ENCODE results near the gene ZNF652.
"Not testable (repeated sequence)": the region's sequence is repeated elsewhere in the genome, so short reads cannot be mapped to it uniquely, and the experiment has no call there.

The ZNF652 gene

GRCh38 chr17:49373115-49373514 is 11.1 kb upstream of the ZNF652 start:
- no peaks in the 10 kb centered on the region for H3K36me3 Mint-ChIP-seq (ENCODE audit: low read depth)
- no peaks in the 10 kb centered on the region for H3K4me1 Mint-ChIP-seq (ENCODE audit: low read depth)

GRCh38 chr17:49372425-49372824 is 10.4 kb upstream of the ZNF652 start:
- no peaks in the 10 kb centered on the region for H3K36me3 Mint-ChIP-seq (ENCODE audit: low read depth)
- H3K4me3 Mint-ChIP-seq = no peak overlapping the region
- H3K27ac Mint-ChIP-seq = no peak overlapping the region
- H3K4me1 Mint-ChIP-seq (ENCODE audit: low read depth) = peaks cover 1% of the 10 kb centered on the region
- H3K27me3 Mint-ChIP-seq (ENCODE audit: low read depth) = no peaks in the 10 kb centered on the region
- no peaks in the 10 kb centered on the region for H3K9me3 Mint-ChIP-seq

More at GRCh38 chr17:49373115-49373514, 11.1 kb upstream of the ZNF652 start:
- Mint-ChIP-seq H3K4me3 (no peak overlapping the region), H3K27me3 (ENCODE audit: low read depth) (no peaks in the 10 kb centered on the region), H3K27ac (no peak overlapping the region), H3K9me3 (no peaks in the 10 kb centered on the region)

DNA sequence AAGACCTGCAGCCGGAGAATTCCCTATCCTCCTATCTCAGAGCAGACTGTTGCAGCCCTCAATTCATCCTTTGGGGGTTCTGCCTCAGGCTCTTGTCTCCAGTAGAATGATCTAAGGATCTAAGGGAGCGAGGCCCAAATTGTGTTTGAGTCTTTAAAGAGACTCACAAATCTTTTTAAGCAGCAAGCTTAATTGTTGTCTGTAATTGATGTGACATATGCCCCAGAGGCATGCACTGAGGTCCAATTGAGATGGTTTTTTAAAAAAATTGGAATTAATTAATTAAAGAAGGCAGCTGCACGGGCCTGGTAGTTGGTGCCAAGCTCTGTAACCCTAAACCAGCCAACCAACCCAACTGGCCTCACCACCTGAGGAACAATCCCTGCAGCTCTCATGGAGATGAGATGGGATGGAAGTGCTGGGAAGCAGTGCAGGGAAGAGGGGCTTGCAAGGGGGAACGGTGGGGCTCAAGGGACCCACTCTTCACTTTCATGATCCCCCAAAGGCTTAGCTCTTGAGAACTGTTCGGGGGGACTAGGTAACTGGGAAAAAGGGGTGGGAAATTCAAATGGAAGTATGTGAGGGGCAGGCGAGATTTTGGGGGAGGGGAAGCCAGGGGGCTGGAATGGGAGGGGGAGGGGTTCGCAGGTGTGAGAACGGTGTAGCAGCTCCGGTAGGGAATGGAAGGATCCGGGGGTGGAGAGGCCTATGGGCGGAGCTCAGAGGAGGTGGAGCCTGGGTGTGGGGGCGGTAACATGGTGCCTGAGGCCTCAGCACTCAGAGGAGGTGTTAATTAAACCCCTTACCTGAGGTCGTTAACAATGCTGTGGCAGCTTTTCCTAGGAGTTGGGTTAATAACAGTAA is 9.2 kb upstream of the ZNF652 start:
- Mint-ChIP-seq H3K9me3 (no peaks in the 10 kb centered on the region), H3K4me3 (no peak overlapping the region), H3K36me3 (ENCODE audit: low read depth) (no peaks in the 10 kb centered on the region), H3K4me1 (ENCODE audit: low read depth) (peaks cover 3% of the 10 kb centered on the region), H3K27me3 (ENCODE audit: low read depth) (no peaks in the 10 kb centered on the region), H3K27ac (no peak overlapping the region)

- Mint-ChIP-seq H3K4me3 (no peak overlapping the region), H3K27ac (no peak overlapping the region), H3K36me3 (ENCODE audit: low read depth) (peaks cover 4% of the 10 kb centered on the region), H3K9me3 (no peaks in the 10 kb centered on the region), H3K4me1 (ENCODE audit: low read depth) (peaks cover 11% of the 10 kb centered on the region), H3K27me3 (ENCODE audit: low read depth) (no peaks in the 10 kb centered on the region)
These were observed 7.7 kb upstream of the ZNF652 start for GRCh38 chr17:49369760-49370159.

- H3K27me3 Mint-ChIP-seq (ENCODE audit: low read depth) = no peaks in the 10 kb centered on the region
- H3K4me3 Mint-ChIP-seq = no peak overlapping the region
- no peak overlapping the region for H3K27ac Mint-ChIP-seq
- H3K36me3 Mint-ChIP-seq (ENCODE audit: low read depth) = peaks cover 4% of the 10 kb centered on the region
- H3K9me3 Mint-ChIP-seq = no peaks in the 10 kb centered on the region
- peaks cover 13% of the 10 kb centered on the region for H3K4me1 Mint-ChIP-seq (ENCODE audit: low read depth)
These were observed 7.0 kb upstream of the ZNF652 start for GRCh38 chr17:49369089-49369488.

GRCh38 chr17:49365667-49366066 is 3.6 kb upstream of the ZNF652 start:
- Mint-ChIP-seq H3K36me3 (ENCODE audit: low read depth) (peaks cover 4% of the 10 kb centered on the region), H3K4me3 (peak overlapping the region; percentile 63), H3K27ac (peak overlapping the region; percentile 72)

DNA sequence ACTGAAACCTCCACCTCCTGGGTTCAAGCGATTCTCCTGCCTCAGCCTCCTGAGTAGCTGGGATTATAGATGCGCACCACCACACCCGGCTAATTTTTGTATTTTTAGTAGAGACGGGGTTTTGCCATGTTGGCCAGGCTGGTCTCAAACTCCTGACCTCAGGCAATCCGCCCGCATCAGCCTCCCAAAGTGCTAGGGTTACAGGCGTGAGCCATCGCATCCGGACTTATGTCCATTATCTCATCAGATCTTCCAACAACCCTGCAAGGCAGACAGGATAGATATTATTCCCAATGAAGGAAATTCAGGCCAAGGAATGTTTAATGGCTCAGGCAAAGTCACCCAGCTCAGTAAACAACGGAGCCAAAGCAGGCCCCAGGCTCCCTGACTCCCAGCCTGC is 3.1 kb upstream of the ZNF652 start:
- H3K27ac Mint-ChIP-seq; H3K36me3 Mint-ChIP-seq (ENCODE audit: low read depth); H3K4me3 Mint-ChIP-seq; H3K27me3 Mint-ChIP-seq (ENCODE audit: low read depth); H3K9me3 Mint-ChIP-seq: not testable (repeated sequence)
- peaks cover 28% of the 10 kb centered on the region for H3K4me1 Mint-ChIP-seq (ENCODE audit: low read depth)

More at GRCh38 chr17:49365667-49366066, 3.6 kb upstream of the ZNF652 start:
- Mint-ChIP-seq H3K4me1 (ENCODE audit: low read depth) (peaks cover 22% of the 10 kb centered on the region), H3K27me3 (ENCODE audit: low read depth) (no peaks in the 10 kb centered on the region), H3K9me3 (no peaks in the 10 kb centered on the region)

- Mint-ChIP-seq H3K4me3 (no peak overlapping the region), H3K4me1 (ENCODE audit: low read depth) (peaks cover 38% of the 10 kb centered on the region), H3K27me3 (ENCODE audit: low read depth) (no peaks in the 10 kb centered on the region), H3K9me3 (no peaks in the 10 kb centered on the region), H3K36me3 (ENCODE audit: low read depth) (peaks cover 4% of the 10 kb centered on the region), H3K27ac (no peak overlapping the region)
These were observed 2.1 kb upstream of the ZNF652 start for GRCh38 chr17:49364119-49364518.

DNA sequence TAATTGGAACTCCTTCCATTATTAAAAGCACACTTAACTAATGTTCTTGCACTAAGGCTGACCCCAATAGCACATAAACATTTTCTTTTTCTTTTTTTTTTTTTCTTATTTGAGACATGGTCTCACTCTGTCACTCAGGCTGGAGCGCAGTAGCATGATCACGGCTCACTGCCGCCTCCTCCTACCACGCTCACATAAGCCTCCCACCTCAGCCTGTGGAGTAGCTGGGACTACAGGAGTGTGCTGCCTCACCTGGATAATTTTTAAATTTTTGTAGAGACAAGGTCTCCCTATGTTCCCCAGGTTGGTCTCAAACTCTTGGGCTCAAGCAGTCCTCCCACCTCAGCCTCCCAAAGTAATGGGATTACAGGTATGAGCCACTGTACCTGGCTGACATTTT is 1.2 kb upstream of the ZNF652 start:
- peaks cover 4% of the 10 kb centered on the region for H3K36me3 Mint-ChIP-seq (ENCODE audit: low read depth)
- peak overlapping the region; percentile 9 for H3K27ac Mint-ChIP-seq
- H3K4me3 Mint-ChIP-seq = no peak overlapping the region
- no peaks in the 10 kb centered on the region for H3K9me3 Mint-ChIP-seq
- no peaks in the 10 kb centered on the region for H3K27me3 Mint-ChIP-seq (ENCODE audit: low read depth)
- peaks cover 46% of the 10 kb centered on the region for H3K4me1 Mint-ChIP-seq (ENCODE audit: low read depth)

DNA sequence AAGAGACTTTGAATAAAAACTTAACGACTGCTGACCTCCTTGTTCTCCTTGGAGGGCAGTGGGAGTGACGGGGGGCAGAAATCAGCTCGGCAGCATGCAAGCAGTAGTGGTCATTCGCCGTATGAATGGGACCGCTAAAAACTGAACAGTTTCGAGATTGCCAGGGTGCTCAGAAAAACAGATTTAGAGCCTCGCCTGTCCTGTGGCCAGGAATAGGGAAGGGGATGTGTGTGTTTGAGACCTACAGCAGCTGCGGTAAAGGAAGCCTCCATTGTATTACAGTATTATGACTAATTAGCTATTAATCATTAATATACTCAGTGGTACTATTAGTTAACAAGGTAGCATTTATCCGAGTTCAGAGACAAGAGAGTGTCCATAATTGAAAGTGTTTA is 670 bp upstream of the ZNF652 start:
- Mint-ChIP-seq H3K9me3 (no peaks in the 10 kb centered on the region), H3K4me3 (peak overlapping the region; percentile 81), H3K36me3 (ENCODE audit: low read depth) (peaks cover 4% of the 10 kb centered on the region), H3K27me3 (ENCODE audit: low read depth) (no peaks in the 10 kb centered on the region), H3K4me1 (ENCODE audit: low read depth) (peaks cover 50% of the 10 kb centered on the region), H3K27ac (peak overlapping the region; percentile 73)

- Mint-ChIP-seq H3K27me3 (ENCODE audit: low read depth) (no peaks in the 10 kb centered on the region), H3K27ac (peak overlapping the region; percentile 96), H3K4me1 (ENCODE audit: low read depth) (peaks cover 51% of the 10 kb centered on the region), H3K36me3 (ENCODE audit: low read depth) (peaks cover 5% of the 10 kb centered on the region), H3K9me3 (no peaks in the 10 kb centered on the region), H3K4me3 (peak overlapping the region; percentile 90)
These were observed 735 bp downstream of the ZNF652 start for GRCh38 chr17:49361129-49361901.

DNA sequence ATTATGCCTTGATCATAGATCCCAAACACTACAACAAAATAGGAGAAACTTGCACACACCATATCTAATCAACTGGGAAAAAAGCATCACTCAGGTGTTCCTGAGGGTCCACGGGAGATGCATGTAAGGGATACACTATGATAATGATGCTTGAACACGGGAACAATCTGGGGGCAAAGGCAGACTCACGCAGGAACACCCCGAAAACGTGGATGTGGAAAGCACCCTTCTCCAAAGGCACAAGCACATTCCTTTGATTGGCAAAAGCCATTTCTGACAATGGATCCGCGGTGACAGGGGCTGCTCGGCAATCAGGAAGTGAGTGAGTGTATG is 1.3 kb downstream of the ZNF652 start:
- H3K4me3 Mint-ChIP-seq = peak overlapping the region; percentile 90
- H3K4me1 Mint-ChIP-seq (ENCODE audit: low read depth) = peaks cover 50% of the 10 kb centered on the region
- peak overlapping the region; percentile 96 for H3K27ac Mint-ChIP-seq

DNA sequence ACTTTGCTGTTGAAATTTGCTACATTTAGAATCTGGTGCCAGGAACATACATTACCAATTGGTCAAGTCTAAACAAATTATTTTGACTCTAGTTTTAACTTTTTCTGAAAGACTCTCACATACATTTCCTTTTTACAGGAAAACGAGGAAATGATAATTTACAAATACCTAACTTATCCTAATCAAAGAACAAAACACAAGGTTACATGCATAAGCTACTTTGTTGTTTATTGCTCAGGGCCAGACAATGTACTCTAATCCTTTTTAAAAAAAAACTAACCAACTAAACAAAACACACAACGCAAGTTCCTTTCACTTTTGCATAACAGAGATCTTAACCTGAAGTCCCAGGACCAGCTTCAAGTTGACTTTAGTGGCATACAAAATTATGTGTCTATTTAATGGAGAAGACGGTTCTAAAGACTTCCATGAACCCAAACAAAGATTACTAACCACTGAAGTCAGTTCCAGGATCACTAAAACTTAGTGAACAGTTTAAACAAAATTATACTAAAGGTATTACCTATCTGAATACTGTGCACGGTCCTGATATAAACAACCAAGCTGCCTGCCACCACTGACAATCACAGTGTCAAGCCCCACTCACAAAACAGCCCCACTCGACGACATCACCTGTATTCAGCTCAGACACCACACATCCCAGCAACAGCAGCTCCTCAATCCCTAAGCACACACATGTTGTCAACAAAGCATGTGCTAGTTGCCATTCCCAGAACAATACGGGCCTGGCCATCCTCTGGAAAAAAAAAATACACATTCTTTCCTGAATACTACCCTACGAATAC is 1.9 kb downstream of the ZNF652 start:
- Mint-ChIP-seq H3K36me3 (ENCODE audit: low read depth) (peaks cover 2% of the 10 kb centered on the region), H3K27me3 (ENCODE audit: low read depth) (no peaks in the 10 kb centered on the region), H3K27ac (peak overlapping the region; percentile 96), H3K9me3 (no peaks in the 10 kb centered on the region), H3K4me3 (peak overlapping the region; percentile 90), H3K4me1 (ENCODE audit: low read depth) (peaks cover 45% of the 10 kb centered on the region)

More for the DNA sequence above, 1.3 kb downstream of the ZNF652 start:
- no peaks in the 10 kb centered on the region for H3K9me3 Mint-ChIP-seq
- peaks cover 5% of the 10 kb centered on the region for H3K36me3 Mint-ChIP-seq (ENCODE audit: low read depth)
- H3K27me3 Mint-ChIP-seq (ENCODE audit: low read depth) = no peaks in the 10 kb centered on the region

DNA sequence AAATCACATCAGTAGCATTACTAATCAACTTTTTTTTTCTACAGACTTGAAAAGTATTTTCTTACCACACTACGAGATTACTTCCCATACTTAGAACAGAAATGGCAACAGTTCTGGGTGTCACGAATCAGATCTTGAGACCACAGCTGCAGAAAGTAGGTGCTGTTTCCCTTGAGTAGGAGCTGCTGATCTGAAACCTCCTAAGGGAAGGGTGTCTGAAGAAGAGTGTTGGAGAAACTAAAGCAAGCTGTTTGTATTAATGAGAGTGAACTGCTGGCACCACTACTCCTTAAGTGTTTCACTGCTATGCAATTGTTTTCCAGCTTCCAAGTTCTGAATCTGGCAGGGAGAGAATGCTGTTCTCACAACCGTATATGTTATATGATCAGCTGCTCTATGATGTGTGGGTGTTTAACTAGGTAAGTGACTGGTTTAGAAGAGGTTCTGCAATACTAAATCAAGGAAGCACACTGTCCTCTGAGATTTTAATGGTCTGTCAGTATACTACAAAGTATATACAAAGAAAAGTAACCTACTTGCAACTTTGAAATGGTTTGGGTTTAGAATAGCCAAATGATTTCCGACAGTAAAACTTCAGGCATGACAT is 3.3 kb downstream of the ZNF652 start:
- Mint-ChIP-seq H3K4me3 (peak overlapping the region; percentile 62), H3K4me1 (ENCODE audit: low read depth) (peaks cover 42% of the 10 kb centered on the region), H3K27ac (peak overlapping the region; percentile 32), H3K27me3 (ENCODE audit: low read depth) (no peaks in the 10 kb centered on the region), H3K36me3 (ENCODE audit: low read depth) (peaks cover 2% of the 10 kb centered on the region), H3K9me3 (no peaks in the 10 kb centered on the region)
